Activated naive CD4-positive, alpha-beta T cell treated with anti-CD3 and anti-CD28 coated beads, Interleukin-2, amount 10 ng/mL, durations not matched to agents 7 days and 5 days (primary cell): ENCODE data around the gene CDKL2.
"Not testable (repeated sequence)": the region's sequence is repeated elsewhere in the genome, so short reads cannot be mapped to it uniquely, and the experiment has no call there.

Source experiments
- CTCF ChIA-PET: fragments of 350-600 bp; sonication (Branson Sonifier 250); formaldehyde crosslinking; loops from one replicate; lab custom pipeline; 2021; ENCODE audit warnings: antibody characterized with exemption; lab: Charles Lee
- DNase-seq: peaks from one replicate; pipeline ENCODE4 v3.0.0-alpha.2; 2020
- H3K27ac Mint-ChIP-seq: one replicate; pipeline ENCODE4 v1.8.0; 2021; ENCODE audit warnings: mild to moderate bottlenecking, moderate library complexity, mixed read lengths
- H3K27me3 Mint-ChIP-seq: one replicate; pipeline ENCODE4 v1.8.0; 2021; ENCODE audit warnings: mild to moderate bottlenecking, mixed read lengths
- H3K36me3 Mint-ChIP-seq: one replicate; pipeline ENCODE4 v1.8.0; 2021; ENCODE audit warnings: mixed read lengths
- H3K4me1 Mint-ChIP-seq: one replicate; pipeline ENCODE4 v1.8.0; 2021; ENCODE audit warnings: mixed read lengths
- H3K4me3 Mint-ChIP-seq: one replicate; pipeline ENCODE4 v1.8.0; 2021; ENCODE audit warnings: mild to moderate bottlenecking, moderate library complexity, mixed read lengths
- H3K9me3 Mint-ChIP-seq: one replicate; pipeline ENCODE4 v1.8.0; 2021; ENCODE audit warnings: mixed read lengths

The CDKL2 gene

GRCh38 chr4:75630174-75630936 is at the start of gene CDKL2:
Gene CDKL2 (minus strand): TSS chr4:75630528. CDS start chr4:75625988, 4,540 bp downstream.
- H3K27ac Mint-ChIP-seq: peak within 1 kb of the TSS; percentile 56
- CTCF ChIA-PET: interaction anchor here (0.7 to 1.3 kb wide), 2 partner anchors 11 to 93 kb away, joined by 3 to 4 read pairs; no protein-coding TSS in a partner anchor
- H3K4me1 Mint-ChIP-seq: peaks cover 22% of the 10 kb centered on the region
- H3K36me3 Mint-ChIP-seq: no peaks in the 10 kb centered on the region
- H3K27me3 Mint-ChIP-seq: peaks cover 3% of the 10 kb centered on the region
- peak; percentile 94 for DNase-seq
- peak within 1 kb of the TSS; percentile 73 for H3K4me3 Mint-ChIP-seq
- H3K9me3 Mint-ChIP-seq: no peaks in the 10 kb centered on the region

- H3K4me1 Mint-ChIP-seq: peaks cover 23% of the 10 kb centered on the region
- DNase-seq: no peak
- H3K27me3 Mint-ChIP-seq: no peaks in the 10 kb centered on the region
- no peak overlapping the region for H3K4me3 Mint-ChIP-seq
- no peaks in the 10 kb centered on the region for H3K9me3 Mint-ChIP-seq
- CTCF ChIA-PET: no interaction called here
- peaks cover 1% of the 10 kb centered on the region for H3K36me3 Mint-ChIP-seq
- no peak overlapping the region for H3K27ac Mint-ChIP-seq
Observed at GRCh38 chr4:75678965-75679364, 48.6 kb upstream of the CDKL2 start.

GRCh38 chr4:75678473-75678872 is 48.1 kb upstream of the CDKL2 start:
- Mint-ChIP-seq H3K9me3 (no peaks in the 10 kb centered on the region), H3K27ac (no peak overlapping the region), H3K4me3 (no peak overlapping the region), H3K27me3 (peaks cover under 1% of the 10 kb centered on the region), H3K36me3 (peaks cover 1% of the 10 kb centered on the region), H3K4me1 (peaks cover 23% of the 10 kb centered on the region)
- DNase-seq: no peak
- CTCF ChIA-PET: no interaction called here

- H3K27me3 Mint-ChIP-seq: peaks cover 12% of the 10 kb centered on the region
- peaks cover 25% of the 10 kb centered on the region for H3K36me3 Mint-ChIP-seq
- no peaks in the 10 kb centered on the region for H3K9me3 Mint-ChIP-seq
- H3K4me1 Mint-ChIP-seq: peaks cover 29% of the 10 kb centered on the region
- H3K4me3 Mint-ChIP-seq: no peak overlapping the region
- no peak for DNase-seq
- CTCF ChIA-PET: interaction anchor here (1.0 to 1.1 kb wide), 2 partner anchors 8 to 49 kb away, joined by 3 to 4 read pairs; partner anchors contain the start of gene USO1
- peak overlapping the region; percentile 55 for H3K27ac Mint-ChIP-seq
Observed at GRCh38 chr4:75675004-75675531, 44.7 kb upstream of the CDKL2 start.

- peak overlapping the region; percentile 97 for H3K4me3 Mint-ChIP-seq
- peaks cover 12% of the 10 kb centered on the region for H3K27me3 Mint-ChIP-seq
- peaks cover 38% of the 10 kb centered on the region for H3K4me1 Mint-ChIP-seq
- H3K36me3 Mint-ChIP-seq: peaks cover 33% of the 10 kb centered on the region
- no peak for DNase-seq
- CTCF ChIA-PET: interaction anchor here (0.9 to 1.2 kb wide), 4 partner anchors 9 to 50 kb away, joined by 3 to 5 read pairs (median 4); partner anchors contain the start of gene USO1
- no peaks in the 10 kb centered on the region for H3K9me3 Mint-ChIP-seq
- peak overlapping the region; percentile 99 for H3K27ac Mint-ChIP-seq
Observed at GRCh38 chr4:75673959-75674328, 43.6 kb upstream of the CDKL2 start.

- Mint-ChIP-seq H3K9me3 (no peaks in the 10 kb centered on the region), H3K4me1 (peaks cover 45% of the 10 kb centered on the region), H3K36me3 (peaks cover 37% of the 10 kb centered on the region), H3K27ac (peak within 1 kb of the TSS; percentile 99), H3K4me3 (peak within 1 kb of the TSS; percentile 97), H3K27me3 (peaks cover 12% of the 10 kb centered on the region)
- CTCF ChIA-PET: interaction anchor here (0.6 to 1.2 kb wide), 5 partner anchors 10 to 51 kb away, joined by 3 to 5 read pairs (median 3); partner anchors contain the start of gene USO1
- peak; percentile 99 for DNase-seq
Observed at GRCh38 chr4:75673027-75673958, 43.0 kb upstream of the CDKL2 start, which contains the start of gene G3BP2. Gene G3BP2 (minus strand): TSS chr4:75673411. CDS start chr4:75662025, 11,386 bp downstream.

- no peaks in the 10 kb centered on the region for H3K9me3 Mint-ChIP-seq
Observed at GRCh38 chr4:75672461-75673026, 42.2 kb upstream of the CDKL2 start.

GRCh38 chr4:75671802-75672421 is 41.6 kb upstream of the CDKL2 start:
- peaks cover 12% of the 10 kb centered on the region for H3K27me3 Mint-ChIP-seq
- DNase-seq: no peak
- peak overlapping the region; percentile 99 for H3K27ac Mint-ChIP-seq
- peaks cover 58% of the 10 kb centered on the region for H3K4me1 Mint-ChIP-seq
- peak overlapping the region; percentile 97 for H3K4me3 Mint-ChIP-seq
- peaks cover 45% of the 10 kb centered on the region for H3K36me3 Mint-ChIP-seq
- no peaks in the 10 kb centered on the region for H3K9me3 Mint-ChIP-seq
- CTCF ChIA-PET: interaction anchor here (3.5 kb wide), 1 partner anchor 53 kb away, joined by 13 read pairs; the partner anchor contains the start of gene USO1

More at GRCh38 chr4:75672461-75673026, 42.2 kb upstream of the CDKL2 start:
- Mint-ChIP-seq H3K4me3 (peak overlapping the region; percentile 97), H3K27me3 (peaks cover 12% of the 10 kb centered on the region), H3K36me3 (peaks cover 40% of the 10 kb centered on the region), H3K4me1 (peaks cover 52% of the 10 kb centered on the region), H3K27ac (peak overlapping the region; percentile 99)
- DNase-seq: peak; percentile 89
- CTCF ChIA-PET: interaction anchor here (0.6 to 3.5 kb wide), 2 partner anchors 52 kb away, joined by 3 to 13 read pairs; partner anchors contain the start of gene USO1

GRCh38 chr4:75668596-75668995 is 38.3 kb upstream of the CDKL2 start:
- peaks cover 57% of the 10 kb centered on the region for H3K36me3 Mint-ChIP-seq
- DNase-seq: no peak
- peak overlapping the region; percentile 25 for H3K27ac Mint-ChIP-seq
- peaks cover 67% of the 10 kb centered on the region for H3K4me1 Mint-ChIP-seq
- H3K4me3 Mint-ChIP-seq: peak overlapping the region; percentile 16
- CTCF ChIA-PET: no interaction called here
- H3K9me3 Mint-ChIP-seq: no peaks in the 10 kb centered on the region
- peaks cover 12% of the 10 kb centered on the region for H3K27me3 Mint-ChIP-seq

- peaks cover 51% of the 10 kb centered on the region for H3K36me3 Mint-ChIP-seq
- H3K27ac Mint-ChIP-seq, DNase-seq: not testable (repeated sequence)
Observed at GRCh38 chr4:75667636-75668035, 37.3 kb upstream of the CDKL2 start.

GRCh38 chr4:75666299-75666698 is 36.0 kb upstream of the CDKL2 start:
- Mint-ChIP-seq H3K4me1 (peaks cover 72% of the 10 kb centered on the region), H3K36me3 (peaks cover 50% of the 10 kb centered on the region), H3K9me3 (no peaks in the 10 kb centered on the region), H3K4me3 (peak overlapping the region; percentile 1), H3K27me3 (no peaks in the 10 kb centered on the region), H3K27ac (peak overlapping the region; percentile 35)
- CTCF ChIA-PET: no interaction called here
- DNase-seq: no peak

More at GRCh38 chr4:75667636-75668035, 37.3 kb upstream of the CDKL2 start:
- CTCF ChIA-PET: interaction anchor here (1.2 kb wide), 1 partner anchor 30 kb away, joined by 4 read pairs; no protein-coding TSS in a partner anchor
- Mint-ChIP-seq H3K4me1 (peaks cover 70% of the 10 kb centered on the region), H3K4me3 (peak overlapping the region; percentile 3)
- H3K9me3 Mint-ChIP-seq, H3K27me3 Mint-ChIP-seq: not testable (repeated sequence)

GRCh38 chr4:75664604-75665003 is 34.3 kb upstream of the CDKL2 start:
- DNase-seq, H3K27ac Mint-ChIP-seq, H3K4me3 Mint-ChIP-seq, H3K9me3 Mint-ChIP-seq, H3K27me3 Mint-ChIP-seq: not testable (repeated sequence)
- peaks cover 71% of the 10 kb centered on the region for H3K4me1 Mint-ChIP-seq
- CTCF ChIA-PET: interaction anchor here (1.0 to 1.6 kb wide), 2 partner anchors 10 to 44 kb away, joined by 3 to 8 read pairs; no protein-coding TSS in a partner anchor
- peaks cover 52% of the 10 kb centered on the region for H3K36me3 Mint-ChIP-seq

- CTCF ChIA-PET: no interaction called here
- Mint-ChIP-seq H3K4me1 (peaks cover 70% of the 10 kb centered on the region), H3K27ac (no peak overlapping the region), H3K9me3 (no peaks in the 10 kb centered on the region), H3K27me3 (no peaks in the 10 kb centered on the region), H3K4me3 (no peak overlapping the region), H3K36me3 (peaks cover 57% of the 10 kb centered on the region)
- no peak for DNase-seq
Observed at GRCh38 chr4:75662626-75663025, 32.3 kb upstream of the CDKL2 start.
